ENCODE measurements around the gene LCN15. TPM values are rescaled to one million over a fixed set of nuclear protein-coding genes. Genes with fewer than 3 reads are reported as not detected.

The LCN15 gene
- total and polyA plus RNA-seq, 2 experiments from 2014 or later = 0.76 to 0.90 TPM

DNA sequence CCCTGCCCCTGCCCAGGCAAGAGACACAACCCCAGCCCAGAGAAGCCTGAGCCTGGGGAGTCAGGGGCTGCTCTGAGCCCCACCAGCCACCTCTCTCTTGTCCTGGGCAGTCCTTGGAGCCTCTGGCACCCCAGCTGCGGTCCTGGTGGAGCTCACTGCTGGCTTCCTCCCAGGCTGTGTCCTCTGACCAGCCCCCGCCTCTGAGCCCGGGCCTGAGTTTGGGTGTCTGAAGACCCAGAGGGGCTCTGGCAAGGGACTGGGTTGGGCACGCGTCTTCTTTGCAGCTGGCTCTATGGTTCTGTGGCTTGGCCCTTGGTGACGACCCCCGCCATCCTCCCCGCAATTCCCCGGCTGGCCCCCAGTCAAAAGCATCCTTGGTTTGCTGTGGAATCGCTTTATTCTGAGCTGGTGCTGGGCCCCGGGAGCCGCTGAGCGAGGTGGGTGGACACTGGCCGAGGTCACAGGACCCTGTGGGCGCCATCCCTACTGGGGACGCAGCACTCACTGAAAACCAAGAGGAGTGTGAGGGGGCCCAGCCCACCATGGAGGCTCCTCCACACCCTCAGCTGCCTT lies 20.6 kb downstream of the LCN15 start:
- H3K27ac Mint-ChIP-seq = no peak overlapping the region
- Histone ChIP-seq H3K27ac (ENCODE audit: low read depth) (no peak overlapping the region), H3K36me3 (ENCODE audit: insufficient read depth) (no peaks in the 10 kb centered on the region), H3F3A (replicated peaks; ENCODE audit: low read depth) (no peaks in the 10 kb centered on the region), H3K79me2 (replicated peaks; ENCODE audit: insufficient read depth) (no peaks in the 10 kb centered on the region), H3K9me2 (ENCODE audit: insufficient read depth) (no peaks in the 10 kb centered on the region), H3K4me1 (ENCODE audit: insufficient read depth) (no peaks in the 10 kb centered on the region), H3K4me2 (no peak overlapping the region), H3K4me3 (no peak overlapping the region), H4K20me1 (replicated peaks; ENCODE audit: insufficient read depth) (no peaks in the 10 kb centered on the region), H2AFZ (no peak overlapping the region), H3K27me3 (ENCODE audit: insufficient read depth) (no peaks in the 10 kb centered on the region)
- no peaks in the 10 kb centered on the region for H3K36me3 Mint-ChIP-seq (ENCODE audit: low read depth)
- H3K4me3 Mint-ChIP-seq = no peak overlapping the region
- peaks cover 5% of the 10 kb centered on the region for H3K27me3 Mint-ChIP-seq (ENCODE audit: insufficient read depth, low read depth, poor library complexity)
- TF ChIP-seq ZNF114 (CRISPR knock-in tag; IDR thresholded peaks at IDR 0.05) (no peak), EZH2phosphoT487 (IDR thresholded peaks at IDR 0.05; ENCODE audit: unreplicated experiment) (no peak), JUNB (IDR thresholded peaks at IDR 0.05; ENCODE audit: unreplicated experiment) (no peak), EZH2 (IDR thresholded peaks at IDR 0.05; ENCODE audit: low read depth, unreplicated experiment) (no peak), NANOG (IDR thresholded peaks at IDR 0.05; ENCODE audit: borderline replicate concordance) (no peak), CREB1 (CRISPR knock-in tag; IDR thresholded peaks at IDR 0.05; ENCODE audit: low read depth) (no peak), ZNF331 (CRISPR knock-in tag; IDR thresholded peaks at IDR 0.05; ENCODE audit: low read depth) (no peak), STAT1 (IDR thresholded peaks at IDR 0.05; ENCODE audit: unreplicated experiment) (no peak), POLR2AphosphoS5 (IDR thresholded peaks at IDR 0.05; ENCODE audit: low read depth) (no peak)
- TF ChIP-seq, protein P1, sequence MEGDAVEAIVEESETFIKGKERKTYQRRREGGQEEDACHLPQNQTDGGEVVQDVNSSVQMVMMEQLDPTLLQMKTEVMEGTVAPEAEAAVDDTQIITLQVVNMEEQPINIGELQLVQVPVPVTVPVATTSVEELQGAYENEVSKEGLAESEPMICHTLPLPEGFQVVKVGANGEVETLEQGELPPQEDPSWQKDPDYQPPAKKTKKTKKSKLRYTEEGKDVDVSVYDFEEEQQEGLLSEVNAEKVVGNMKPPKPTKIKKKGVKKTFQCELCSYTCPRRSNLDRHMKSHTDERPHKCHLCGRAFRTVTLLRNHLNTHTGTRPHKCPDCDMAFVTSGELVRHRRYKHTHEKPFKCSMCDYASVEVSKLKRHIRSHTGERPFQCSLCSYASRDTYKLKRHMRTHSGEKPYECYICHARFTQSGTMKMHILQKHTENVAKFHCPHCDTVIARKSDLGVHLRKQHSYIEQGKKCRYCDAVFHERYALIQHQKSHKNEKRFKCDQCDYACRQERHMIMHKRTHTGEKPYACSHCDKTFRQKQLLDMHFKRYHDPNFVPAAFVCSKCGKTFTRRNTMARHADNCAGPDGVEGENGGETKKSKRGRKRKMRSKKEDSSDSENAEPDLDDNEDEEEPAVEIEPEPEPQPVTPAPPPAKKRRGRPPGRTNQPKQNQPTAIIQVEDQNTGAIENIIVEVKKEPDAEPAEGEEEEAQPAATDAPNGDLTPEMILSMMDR (conservative IDR thresholded peaks at IDR 0.05; ENCODE audit: low read depth in 2 of 2) = no peak
- TF ChIP-seq, protein P2, sequence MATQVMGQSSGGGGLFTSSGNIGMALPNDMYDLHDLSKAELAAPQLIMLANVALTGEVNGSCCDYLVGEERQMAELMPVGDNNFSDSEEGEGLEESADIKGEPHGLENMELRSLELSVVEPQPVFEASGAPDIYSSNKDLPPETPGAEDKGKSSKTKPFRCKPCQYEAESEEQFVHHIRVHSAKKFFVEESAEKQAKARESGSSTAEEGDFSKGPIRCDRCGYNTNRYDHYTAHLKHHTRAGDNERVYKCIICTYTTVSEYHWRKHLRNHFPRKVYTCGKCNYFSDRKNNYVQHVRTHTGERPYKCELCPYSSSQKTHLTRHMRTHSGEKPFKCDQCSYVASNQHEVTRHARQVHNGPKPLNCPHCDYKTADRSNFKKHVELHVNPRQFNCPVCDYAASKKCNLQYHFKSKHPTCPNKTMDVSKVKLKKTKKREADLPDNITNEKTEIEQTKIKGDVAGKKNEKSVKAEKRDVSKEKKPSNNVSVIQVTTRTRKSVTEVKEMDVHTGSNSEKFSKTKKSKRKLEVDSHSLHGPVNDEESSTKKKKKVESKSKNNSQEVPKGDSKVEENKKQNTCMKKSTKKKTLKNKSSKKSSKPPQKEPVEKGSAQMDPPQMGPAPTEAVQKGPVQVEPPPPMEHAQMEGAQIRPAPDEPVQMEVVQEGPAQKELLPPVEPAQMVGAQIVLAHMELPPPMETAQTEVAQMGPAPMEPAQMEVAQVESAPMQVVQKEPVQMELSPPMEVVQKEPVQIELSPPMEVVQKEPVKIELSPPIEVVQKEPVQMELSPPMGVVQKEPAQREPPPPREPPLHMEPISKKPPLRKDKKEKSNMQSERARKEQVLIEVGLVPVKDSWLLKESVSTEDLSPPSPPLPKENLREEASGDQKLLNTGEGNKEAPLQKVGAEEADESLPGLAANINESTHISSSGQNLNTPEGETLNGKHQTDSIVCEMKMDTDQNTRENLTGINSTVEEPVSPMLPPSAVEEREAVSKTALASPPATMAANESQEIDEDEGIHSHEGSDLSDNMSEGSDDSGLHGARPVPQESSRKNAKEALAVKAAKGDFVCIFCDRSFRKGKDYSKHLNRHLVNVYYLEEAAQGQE (IDR thresholded peaks at IDR 0.05; ENCODE audit: unreplicated experiment) = no peak
- TF ChIP-seq, protein P3, sequence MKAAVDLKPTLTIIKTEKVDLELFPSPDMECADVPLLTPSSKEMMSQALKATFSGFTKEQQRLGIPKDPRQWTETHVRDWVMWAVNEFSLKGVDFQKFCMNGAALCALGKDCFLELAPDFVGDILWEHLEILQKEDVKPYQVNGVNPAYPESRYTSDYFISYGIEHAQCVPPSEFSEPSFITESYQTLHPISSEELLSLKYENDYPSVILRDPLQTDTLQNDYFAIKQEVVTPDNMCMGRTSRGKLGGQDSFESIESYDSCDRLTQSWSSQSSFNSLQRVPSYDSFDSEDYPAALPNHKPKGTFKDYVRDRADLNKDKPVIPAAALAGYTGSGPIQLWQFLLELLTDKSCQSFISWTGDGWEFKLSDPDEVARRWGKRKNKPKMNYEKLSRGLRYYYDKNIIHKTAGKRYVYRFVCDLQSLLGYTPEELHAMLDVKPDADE (IDR thresholded peaks at IDR 0.05) = no peak
- TF ChIP-seq, protein P4, sequence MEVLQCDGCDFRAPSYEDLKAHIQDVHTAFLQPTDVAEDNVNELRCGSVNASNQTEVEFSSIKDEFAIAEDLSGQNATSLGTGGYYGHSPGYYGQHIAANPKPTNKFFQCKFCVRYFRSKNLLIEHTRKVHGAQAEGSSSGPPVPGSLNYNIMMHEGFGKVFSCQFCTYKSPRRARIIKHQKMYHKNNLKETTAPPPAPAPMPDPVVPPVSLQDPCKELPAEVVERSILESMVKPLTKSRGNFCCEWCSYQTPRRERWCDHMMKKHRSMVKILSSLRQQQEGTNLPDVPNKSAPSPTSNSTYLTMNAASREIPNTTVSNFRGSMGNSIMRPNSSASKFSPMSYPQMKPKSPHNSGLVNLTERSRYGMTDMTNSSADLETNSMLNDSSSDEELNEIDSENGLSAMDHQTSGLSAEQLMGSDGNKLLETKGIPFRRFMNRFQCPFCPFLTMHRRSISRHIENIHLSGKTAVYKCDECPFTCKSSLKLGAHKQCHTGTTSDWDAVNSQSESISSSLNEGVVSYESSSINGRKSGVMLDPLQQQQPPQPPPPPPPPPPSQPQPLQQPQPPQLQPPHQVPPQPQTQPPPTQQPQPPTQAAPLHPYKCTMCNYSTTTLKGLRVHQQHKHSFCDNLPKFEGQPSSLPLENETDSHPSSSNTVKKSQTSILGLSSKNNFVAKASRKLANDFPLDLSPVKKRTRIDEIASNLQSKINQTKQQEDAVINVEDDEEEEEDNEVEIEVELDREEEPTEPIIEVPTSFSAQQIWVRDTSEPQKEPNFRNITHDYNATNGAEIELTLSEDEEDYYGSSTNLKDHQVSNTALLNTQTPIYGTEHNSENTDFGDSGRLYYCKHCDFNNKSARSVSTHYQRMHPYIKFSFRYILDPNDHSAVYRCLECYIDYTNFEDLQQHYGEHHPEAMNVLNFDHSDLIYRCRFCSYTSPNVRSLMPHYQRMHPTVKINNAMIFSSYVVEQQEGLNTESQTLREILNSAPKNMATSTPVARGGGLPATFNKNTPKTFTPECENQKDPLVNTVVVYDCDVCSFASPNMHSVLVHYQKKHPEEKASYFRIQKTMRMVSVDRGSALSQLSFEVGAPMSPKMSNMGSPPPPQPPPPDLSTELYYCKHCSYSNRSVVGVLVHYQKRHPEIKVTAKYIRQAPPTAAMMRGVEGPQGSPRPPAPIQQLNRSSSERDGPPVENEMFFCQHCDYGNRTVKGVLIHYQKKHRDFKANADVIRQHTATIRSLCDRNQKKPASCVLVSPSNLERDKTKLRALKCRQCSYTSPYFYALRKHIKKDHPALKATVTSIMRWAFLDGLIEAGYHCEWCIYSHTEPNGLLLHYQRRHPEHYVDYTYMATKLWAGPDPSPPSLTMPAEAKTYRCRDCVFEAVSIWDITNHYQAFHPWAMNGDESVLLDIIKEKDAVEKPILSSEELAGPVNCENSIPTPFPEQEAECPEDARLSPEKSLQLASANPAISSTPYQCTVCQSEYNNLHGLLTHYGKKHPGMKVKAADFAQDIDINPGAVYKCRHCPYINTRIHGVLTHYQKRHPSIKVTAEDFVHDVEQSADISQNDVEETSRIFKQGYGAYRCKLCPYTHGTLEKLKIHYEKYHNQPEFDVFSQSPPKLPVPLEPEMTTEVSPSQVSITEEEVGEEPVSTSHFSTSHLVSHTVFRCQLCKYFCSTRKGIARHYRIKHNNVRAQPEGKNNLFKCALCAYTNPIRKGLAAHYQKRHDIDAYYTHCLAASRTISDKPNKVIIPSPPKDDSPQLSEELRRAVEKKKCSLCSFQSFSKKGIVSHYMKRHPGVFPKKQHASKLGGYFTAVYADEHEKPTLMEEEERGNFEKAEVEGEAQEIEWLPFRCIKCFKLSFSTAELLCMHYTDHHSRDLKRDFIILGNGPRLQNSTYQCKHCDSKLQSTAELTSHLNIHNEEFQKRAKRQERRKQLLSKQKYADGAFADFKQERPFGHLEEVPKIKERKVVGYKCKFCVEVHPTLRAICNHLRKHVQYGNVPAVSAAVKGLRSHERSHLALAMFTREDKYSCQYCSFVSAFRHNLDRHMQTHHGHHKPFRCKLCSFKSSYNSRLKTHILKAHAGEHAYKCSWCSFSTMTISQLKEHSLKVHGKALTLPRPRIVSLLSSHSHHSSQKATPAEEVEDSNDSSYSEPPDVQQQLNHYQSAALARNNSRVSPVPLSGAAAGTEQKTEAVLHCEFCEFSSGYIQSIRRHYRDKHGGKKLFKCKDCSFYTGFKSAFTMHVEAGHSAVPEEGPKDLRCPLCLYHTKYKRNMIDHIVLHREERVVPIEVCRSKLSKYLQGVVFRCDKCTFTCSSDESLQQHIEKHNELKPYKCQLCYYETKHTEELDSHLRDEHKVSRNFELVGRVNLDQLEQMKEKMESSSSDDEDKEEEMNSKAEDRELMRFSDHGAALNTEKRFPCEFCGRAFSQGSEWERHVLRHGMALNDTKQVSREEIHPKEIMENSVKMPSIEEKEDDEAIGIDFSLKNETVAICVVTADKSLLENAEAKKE (CRISPR knock-in tag; IDR thresholded peaks at IDR 0.05) = no peak
- peaks cover 2% of the 10 kb centered on the region; the same call in 1 of the 3 replicates for H3K4me1 Mint-ChIP-seq
- H3K9me3 Mint-ChIP-seq = no peaks in the 10 kb centered on the region; the same call in 2 of the 3 replicates
- ATAC-seq (no peak), DNase-seq (ENCODE audit: low spot score) (no peak)
